HepG2 (cell line): ENCODE results near the gene MRFAP1. TPM values are rescaled to one million over a fixed set of nuclear protein-coding genes. Genes with fewer than 3 reads are reported as not detected.
A peak's percentile ranks its signal among the peaks of the same experiment; 100 is the strongest.

Experiments used
- AKNA ChIP-seq: sonication (generic); formaldehyde crosslinking; IDR thresholded peaks from 2 replicates; pipeline ENCODE4 v1.4.0; 2020; ENCODE audit warnings: missing genetic modification reagents, borderline replicate concordance
- ARNTL ChIP-seq: sonication (generic); formaldehyde crosslinking; IDR thresholded peaks from 2 replicates; pipeline ENCODE4 v1.4.0; 2020; ENCODE audit warnings: mild to moderate bottlenecking, missing genetic modification reagents
- CBX5 ChIP-seq: sonication (generic); formaldehyde crosslinking; IDR thresholded peaks from 2 replicates; pipeline ENCODE4 v1.4.0; 2020; ENCODE audit warnings: missing genetic modification reagents, borderline replicate concordance
- DMAP1 ChIP-seq: IDR thresholded peaks from 2 replicates; pipeline ENCODE4 v1.6.1; 2016
- DNMT3B ChIP-seq: conservative IDR thresholded peaks from 2 replicates; pipeline ENCODE4 v1.6.1; 2016; ENCODE audit warnings: missing biosample characterization, control low read depth
- HDAC6 ChIP-seq: fragments of 200-600 bp; sonication (generic); IDR thresholded peaks from 2 replicates; pipeline ENCODE4 v1.7.0; 2017; ENCODE audit warnings: mild to moderate bottlenecking, antibody characterized with exemption, low read length, low read depth
- HNF4G ChIP-seq, 2 experiments: sonication (generic) in 1 of 2; formaldehyde crosslinking in 1 of 2; IDR thresholded peaks; 2 replicates each; pipeline versions ENCODE4 v1.4.0 to v1.6.1; 2011 to 2020; ENCODE audit warnings: borderline replicate concordance in 2 of 2, low read depth in 2 of 2, mild to moderate bottlenecking in 2 of 2, low read length in 1 of 2, missing genetic modification reagents in 1 of 2, moderate library complexity in 1 of 2
- HNRNPH1 ChIP-seq: fragments of 200-400 bp; formaldehyde crosslinking; optimal IDR thresholded peaks from 2 replicates; pipeline ENCODE3; 2017; ENCODE audit warnings: mild to moderate bottlenecking, low read depth, low read length
- MAF1 ChIP-seq: sonication (generic); formaldehyde crosslinking; IDR thresholded peaks from 2 replicates; pipeline ENCODE4 v1.5.0; 2020; ENCODE audit warnings: missing genetic modification reagents, borderline replicate concordance
- MAZ ChIP-seq, 2 experiments: sonication (generic) in 1 of 2; formaldehyde crosslinking in 1 of 2; IDR thresholded peaks; 2 replicates each; pipeline versions ENCODE4 v1.5.0 to v1.6.1; 2012 to 2020; ENCODE audit warnings: low read depth in 2 of 2, mild to moderate bottlenecking in 2 of 2, borderline replicate concordance in 1 of 2, improper control_type of control experiment in 1 of 2, low read length in 1 of 2, missing genetic modification reagents in 1 of 2, moderate library complexity in 1 of 2
- NKX3-1 ChIP-seq: sonication (generic); formaldehyde crosslinking; IDR thresholded peaks from 2 replicates; pipeline ENCODE4 v1.5.0; 2020; ENCODE audit warnings: missing genetic modification reagents
- PAXIP1 ChIP-seq: sonication (generic); formaldehyde crosslinking; conservative IDR thresholded peaks from 2 replicates; pipeline ENCODE4 v1.4.0; 2020; ENCODE audit warnings: mild to moderate bottlenecking, missing genetic modification reagents, moderate library complexity
- PCBP1 ChIP-seq: fragments of 200-400 bp; formaldehyde crosslinking; IDR thresholded peaks from 2 replicates; pipeline ENCODE4 v1.6.1; 2017; ENCODE audit warnings: mild to moderate bottlenecking, low read depth, low read length, borderline replicate concordance
- PRMT3 ChIP-seq: sonication (generic); formaldehyde crosslinking; IDR thresholded peaks from 2 replicates; pipeline ENCODE4 v1.8.1; 2022; ENCODE audit warnings: low read depth, mild to moderate bottlenecking, moderate library complexity, missing genetic modification reagents, borderline replicate concordance
- SALL1 ChIP-seq: sonication (generic); formaldehyde crosslinking; IDR thresholded peaks from 2 replicates; pipeline ENCODE4 v1.8.0; 2022; ENCODE audit warnings: mild to moderate bottlenecking, missing genetic modification reagents
- TCF7 ChIP-seq: sonication (generic); IDR thresholded peaks from 2 replicates; pipeline ENCODE4 v1.6.1; 2016; ENCODE audit warnings: antibody characterized with exemption, low read depth
- ZMYM4 ChIP-seq: sonication (generic); formaldehyde crosslinking; IDR thresholded peaks from 2 replicates; pipeline ENCODE4 v1.8.1; 2023; ENCODE audit warnings: mild to moderate bottlenecking, missing genetic modification reagents
- ZNF576 ChIP-seq: sonication (generic); formaldehyde crosslinking; IDR thresholded peaks from 2 replicates; pipeline ENCODE4 v1.4.0; 2020; ENCODE audit warnings: mild to moderate bottlenecking, missing genetic modification reagents
- ZNF644 ChIP-seq: IDR thresholded peaks from 2 replicates; pipeline ENCODE4 v1.6.1; 2016; ENCODE audit warnings: low read depth
- polyA plus RNA-seq, 8 experiments: library from polyadenylated mRNA; depleted of rRNA in 3 of 8; stranded (reverse) in 7 of 8; unstranded in 1 of 8; fragments of >200 nt; fragmentation: Illumina TruSeq in 4 of 8; extraction: Trizol in 4 of 8; gene quantifications; 2 replicates each; pipeline versions ENCODE4 v1.2.1 to v1.2.3, GENCODE V29; 2011 to 2016; ENCODE audit warnings: low read depth in 4 of 8, missing spikeins in 1 of 8, mixed read lengths in 1 of 8; ENCODE audit not compliant: insufficient read depth in 1 of 8
- total RNA-seq, 5 experiments: library from RNA; depleted of rRNA; stranded (reverse); fragments of >200 nt; fragmentation: Illumina TruSeq; extraction: Trizol; gene quantifications; 2 replicates each; pipeline ENCODE4 v1.2.3, GENCODE V29; 2016; ENCODE audit warnings: low read depth in 1 of 5

The MRFAP1 gene
- total and polyA plus RNA-seq, 2 of the 13 experiments (the other 11 are each of a cell fraction or from before 2014, with no cell fraction given) = 112 to 158 TPM

- TF ChIP-seq TCF7 = no peak
- no peak for TF ChIP-seq DNMT3B (CRISPR knock-in tag)
- no peak for TF ChIP-seq HNRNPH1
- TF ChIP-seq HDAC6 = no peak
- TF ChIP-seq MAZ (IDR thresholded peaks at IDR 0.05; ENCODE audit: borderline replicate concordance, low read depth, low read length) = no peak
- TF ChIP-seq MAZ (CRISPR knock-in tag; IDR thresholded peaks at IDR 0.05; ENCODE audit: low read depth) = no peak
- no peak for TF ChIP-seq NKX3-1 (CRISPR knock-in tag)
- TF ChIP-seq SALL1 = peak; percentile 35; the same call in 1 of the 2 replicates
- no peak for TF ChIP-seq PRMT3
- TF ChIP-seq MAF1 (CRISPR knock-in tag) = no peak
- peak; percentile 21; the same call in 1 of the 2 replicates for TF ChIP-seq ZMYM4
- TF ChIP-seq ZNF644 = peak; percentile 43; the same call in 1 of the 2 replicates
- TF ChIP-seq CBX5 (CRISPR knock-in tag) = no peak
- no peak for TF ChIP-seq ARNTL
- TF ChIP-seq DMAP1 (CRISPR knock-in tag) = no peak
- TF ChIP-seq PAXIP1 (CRISPR knock-in tag) = 0 out of 2 replicates have a peak, but pooled peaks have one; percentile 30
- TF ChIP-seq PCBP1 = no peak
- no peak for TF ChIP-seq AKNA (CRISPR knock-in tag)
- TF ChIP-seq HNF4G (IDR thresholded peaks at IDR 0.05; ENCODE audit: borderline replicate concordance, low read depth, low read length) = peak; percentile 14
- TF ChIP-seq HNF4G (CRISPR knock-in tag; IDR thresholded peaks at IDR 0.05; ENCODE audit: borderline replicate concordance, low read depth) = no peak
- TF ChIP-seq ZNF576 (CRISPR knock-in tag) = no peak
These were observed 38.7 kb upstream of the MRFAP1 start (continued) for GRCh38 chr4:6601661-6602250.
